Uterus (tissue), 2 donors: ENCODE measurements around the gene NMT1.

ENCODE experiments used
- POLR2A ChIP-seq, 2 donors: fragments of 450-650 bp; IDR thresholded peaks; one replicate each; pipeline ENCODE4 v1.6.1; 2016; ENCODE audit warnings: antibody characterized with exemption in 2 of 2, mild to moderate bottlenecking in 1 of 2, moderate library complexity in 1 of 2
- TF ChIP-seq, protein P1 (sequence below), 4 experiments: fragments of 200-600 bp in 2 of 4; fragments of 450-650 bp in 2 of 4; sonication (generic) in 2 of 4; IDR thresholded peaks; one replicate each; pipeline ENCODE4 v1.5.1; 2016 to 2019; ENCODE audit warnings: antibody characterized with exemption in 4 of 4, mild to moderate bottlenecking in 2 of 4, moderate library complexity in 1 of 4

- no peak for TF ChIP-seq POLR2A (IDR thresholded peaks at IDR 0.05)
- TF ChIP-seq, protein P1, sequence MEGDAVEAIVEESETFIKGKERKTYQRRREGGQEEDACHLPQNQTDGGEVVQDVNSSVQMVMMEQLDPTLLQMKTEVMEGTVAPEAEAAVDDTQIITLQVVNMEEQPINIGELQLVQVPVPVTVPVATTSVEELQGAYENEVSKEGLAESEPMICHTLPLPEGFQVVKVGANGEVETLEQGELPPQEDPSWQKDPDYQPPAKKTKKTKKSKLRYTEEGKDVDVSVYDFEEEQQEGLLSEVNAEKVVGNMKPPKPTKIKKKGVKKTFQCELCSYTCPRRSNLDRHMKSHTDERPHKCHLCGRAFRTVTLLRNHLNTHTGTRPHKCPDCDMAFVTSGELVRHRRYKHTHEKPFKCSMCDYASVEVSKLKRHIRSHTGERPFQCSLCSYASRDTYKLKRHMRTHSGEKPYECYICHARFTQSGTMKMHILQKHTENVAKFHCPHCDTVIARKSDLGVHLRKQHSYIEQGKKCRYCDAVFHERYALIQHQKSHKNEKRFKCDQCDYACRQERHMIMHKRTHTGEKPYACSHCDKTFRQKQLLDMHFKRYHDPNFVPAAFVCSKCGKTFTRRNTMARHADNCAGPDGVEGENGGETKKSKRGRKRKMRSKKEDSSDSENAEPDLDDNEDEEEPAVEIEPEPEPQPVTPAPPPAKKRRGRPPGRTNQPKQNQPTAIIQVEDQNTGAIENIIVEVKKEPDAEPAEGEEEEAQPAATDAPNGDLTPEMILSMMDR (IDR thresholded peaks at IDR 0.05) = no peak
Measured at GRCh38 chr17:45063198-45063597, 2.1 kb downstream of the NMT1 start.
